ENCODE data around the gene SCD.

The SCD gene

DNA sequence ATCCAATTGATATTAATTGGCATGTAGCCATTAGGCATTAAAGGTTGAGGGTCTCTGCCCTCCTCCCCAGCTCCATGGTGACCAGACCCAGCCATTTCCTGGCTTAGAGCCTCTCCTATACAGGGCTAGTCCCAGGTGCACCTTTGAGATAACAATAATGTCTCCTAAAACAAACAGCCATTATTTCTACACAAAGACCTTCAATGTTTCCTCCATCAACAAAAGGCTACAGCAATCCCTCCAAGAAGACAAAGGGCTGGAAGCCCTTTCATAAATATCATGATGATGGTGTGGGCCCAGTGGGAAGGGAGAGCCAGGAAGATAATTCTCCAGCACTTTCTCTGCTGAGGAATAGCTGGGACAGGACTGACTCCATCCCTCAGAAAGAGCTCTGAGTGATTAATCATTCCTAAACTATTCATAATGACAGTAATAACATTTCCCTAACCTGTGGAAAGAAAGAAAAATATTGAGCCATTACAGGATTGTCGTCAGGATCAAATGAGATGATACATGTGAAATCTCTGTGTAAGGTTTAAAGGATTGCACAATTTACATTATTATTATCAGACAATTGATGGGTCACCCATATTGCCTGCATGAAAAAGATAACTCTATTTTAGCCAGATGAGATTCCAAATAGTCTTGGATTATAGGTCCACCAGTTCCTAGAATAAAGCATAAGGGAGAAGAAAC, 27.2 kb upstream of the SCD start:
- no peaks in the 10 kb centered on the region for H3K9me3 ChIP-seq (ENCODE audit: control insufficient read depth, low read length)
- no peak for DNase-seq
- H3K27me3 ChIP-seq (replicated peaks; ENCODE audit: control insufficient read depth, insufficient read depth, low read length, poor library complexity, severe bottlenecking): no peaks in the 10 kb centered on the region
- H3K27ac ChIP-seq (ENCODE audit: insufficient read depth, low read length, poor library complexity, severe bottlenecking): no peak overlapping the region
- no peaks in the 10 kb centered on the region for H3K36me3 ChIP-seq (ENCODE audit: control insufficient read depth, insufficient read depth, low read length)
- no peak overlapping the region for H3K4me3 ChIP-seq (ENCODE audit: insufficient read depth, low read depth, low read length, poor library complexity, severe bottlenecking)
- H3K4me1 ChIP-seq (ENCODE audit: control insufficient read depth, insufficient read depth, low read length, poor library complexity, severe bottlenecking): no peaks in the 10 kb centered on the region

GRCh38 chr10:100325158-100325557, 21.9 kb upstream of the SCD start:
- H3K27me3 ChIP-seq (replicated peaks; ENCODE audit: control insufficient read depth, insufficient read depth, low read length, poor library complexity, severe bottlenecking): peaks cover under 1% of the 10 kb centered on the region
- no peaks in the 10 kb centered on the region for H3K4me1 ChIP-seq (ENCODE audit: control insufficient read depth, insufficient read depth, low read length, poor library complexity, severe bottlenecking)
- H3K9me3 ChIP-seq (ENCODE audit: control insufficient read depth, low read length): no peaks in the 10 kb centered on the region
- H3K27ac ChIP-seq (ENCODE audit: insufficient read depth, low read length, poor library complexity, severe bottlenecking): no peak overlapping the region
- H3K4me3 ChIP-seq (ENCODE audit: insufficient read depth, low read depth, low read length, poor library complexity, severe bottlenecking): no peak overlapping the region
- H3K36me3 ChIP-seq (ENCODE audit: control insufficient read depth, insufficient read depth, low read length): no peaks in the 10 kb centered on the region
- DNase-seq: no peak

GRCh38 chr10:100327007-100327717, 19.9 kb upstream of the SCD start:
- H3K4me1 ChIP-seq (ENCODE audit: control insufficient read depth, insufficient read depth, low read length, poor library complexity, severe bottlenecking): no peaks in the 10 kb centered on the region
- no peak overlapping the region for H3K27ac ChIP-seq (ENCODE audit: insufficient read depth, low read length, poor library complexity, severe bottlenecking)
- H3K36me3 ChIP-seq (ENCODE audit: control insufficient read depth, insufficient read depth, low read length): no peaks in the 10 kb centered on the region
- peaks cover 5% of the 10 kb centered on the region for H3K27me3 ChIP-seq (replicated peaks; ENCODE audit: control insufficient read depth, insufficient read depth, low read length, poor library complexity, severe bottlenecking)
- H3K4me3 ChIP-seq (ENCODE audit: insufficient read depth, low read depth, low read length, poor library complexity, severe bottlenecking): no peak overlapping the region
- no peak for DNase-seq
- no peaks in the 10 kb centered on the region for H3K9me3 ChIP-seq (ENCODE audit: control insufficient read depth, low read length)

GRCh38 chr10:100327718-100328009, 19.4 kb upstream of the SCD start:
- Histone ChIP-seq H3K9me3 (ENCODE audit: control insufficient read depth, low read length) (no peaks in the 10 kb centered on the region), H3K4me1 (ENCODE audit: control insufficient read depth, insufficient read depth, low read length, poor library complexity, severe bottlenecking) (no peaks in the 10 kb centered on the region), H3K27me3 (replicated peaks; ENCODE audit: control insufficient read depth, insufficient read depth, low read length, poor library complexity, severe bottlenecking) (peaks cover 5% of the 10 kb centered on the region), H3K36me3 (ENCODE audit: control insufficient read depth, insufficient read depth, low read length) (no peaks in the 10 kb centered on the region), H3K27ac (ENCODE audit: insufficient read depth, low read length, poor library complexity, severe bottlenecking) (no peak overlapping the region), H3K4me3 (ENCODE audit: insufficient read depth, low read depth, low read length, poor library complexity, severe bottlenecking) (no peak overlapping the region)
- no peak for DNase-seq

DNA sequence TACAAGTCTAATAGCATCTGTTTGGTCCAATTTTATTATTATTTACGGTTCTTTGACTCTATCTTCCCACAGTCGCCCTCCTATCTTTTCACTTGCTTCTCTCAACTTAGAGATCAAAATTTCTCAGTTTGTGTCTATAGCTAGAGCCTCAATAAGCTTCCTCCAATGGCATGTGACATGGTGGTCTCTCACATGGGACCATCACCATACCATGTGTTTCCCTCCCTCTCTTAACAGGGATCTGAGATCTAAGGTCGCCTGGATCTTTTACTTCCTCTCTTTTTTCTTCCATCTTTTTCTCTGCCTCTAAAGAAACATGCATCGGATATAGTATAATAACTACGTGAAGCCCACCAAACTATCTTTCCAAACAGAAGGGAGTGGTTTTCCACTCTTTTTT, 18.8 kb upstream of the SCD start:
- Histone ChIP-seq H3K27me3 (replicated peaks; ENCODE audit: control insufficient read depth, insufficient read depth, low read length, poor library complexity, severe bottlenecking) (peaks cover 5% of the 10 kb centered on the region), H3K27ac (ENCODE audit: insufficient read depth, low read length, poor library complexity, severe bottlenecking) (no peak overlapping the region), H3K4me1 (ENCODE audit: control insufficient read depth, insufficient read depth, low read length, poor library complexity, severe bottlenecking) (no peaks in the 10 kb centered on the region), H3K36me3 (ENCODE audit: control insufficient read depth, insufficient read depth, low read length) (no peaks in the 10 kb centered on the region), H3K9me3 (ENCODE audit: control insufficient read depth, low read length) (no peaks in the 10 kb centered on the region), H3K4me3 (ENCODE audit: insufficient read depth, low read depth, low read length, poor library complexity, severe bottlenecking) (no peak overlapping the region)
- no peak for DNase-seq

- no peak for DNase-seq
- H3K4me3 ChIP-seq (ENCODE audit: insufficient read depth, low read depth, low read length, poor library complexity, severe bottlenecking): no peak within 1 kb of the TSS
- H3K4me1 ChIP-seq (ENCODE audit: control insufficient read depth, insufficient read depth, low read length, poor library complexity, severe bottlenecking): no peaks in the 10 kb centered on the region
- no peak within 1 kb of the TSS for H3K27ac ChIP-seq (ENCODE audit: insufficient read depth, low read length, poor library complexity, severe bottlenecking)
- peaks cover 5% of the 10 kb centered on the region for H3K27me3 ChIP-seq (replicated peaks; ENCODE audit: control insufficient read depth, insufficient read depth, low read length, poor library complexity, severe bottlenecking)
- no peaks in the 10 kb centered on the region for H3K36me3 ChIP-seq (ENCODE audit: control insufficient read depth, insufficient read depth, low read length)
- H3K9me3 ChIP-seq (ENCODE audit: control insufficient read depth, low read length): no peaks in the 10 kb centered on the region
Measured at GRCh38 chr10:100330079-100330478, 17.0 kb upstream of the SCD start, which contains the start of gene PKD2L1. PKD2L1 (minus strand) TSS chr10:100330228; CDS start chr10:100330103, 125 bp downstream.

- Histone ChIP-seq H3K36me3 (ENCODE audit: control insufficient read depth, insufficient read depth, low read length) (no peaks in the 10 kb centered on the region), H3K4me3 (ENCODE audit: insufficient read depth, low read depth, low read length, poor library complexity, severe bottlenecking) (no peak overlapping the region), H3K4me1 (ENCODE audit: control insufficient read depth, insufficient read depth, low read length, poor library complexity, severe bottlenecking) (no peaks in the 10 kb centered on the region), H3K27ac (ENCODE audit: insufficient read depth, low read length, poor library complexity, severe bottlenecking) (no peak overlapping the region), H3K27me3 (replicated peaks; ENCODE audit: control insufficient read depth, insufficient read depth, low read length, poor library complexity, severe bottlenecking) (peaks cover 5% of the 10 kb centered on the region), H3K9me3 (ENCODE audit: control insufficient read depth, low read length) (no peaks in the 10 kb centered on the region)
- no peak for DNase-seq
Measured at GRCh38 chr10:100333106-100333505, 13.9 kb upstream of the SCD start.

DNA sequence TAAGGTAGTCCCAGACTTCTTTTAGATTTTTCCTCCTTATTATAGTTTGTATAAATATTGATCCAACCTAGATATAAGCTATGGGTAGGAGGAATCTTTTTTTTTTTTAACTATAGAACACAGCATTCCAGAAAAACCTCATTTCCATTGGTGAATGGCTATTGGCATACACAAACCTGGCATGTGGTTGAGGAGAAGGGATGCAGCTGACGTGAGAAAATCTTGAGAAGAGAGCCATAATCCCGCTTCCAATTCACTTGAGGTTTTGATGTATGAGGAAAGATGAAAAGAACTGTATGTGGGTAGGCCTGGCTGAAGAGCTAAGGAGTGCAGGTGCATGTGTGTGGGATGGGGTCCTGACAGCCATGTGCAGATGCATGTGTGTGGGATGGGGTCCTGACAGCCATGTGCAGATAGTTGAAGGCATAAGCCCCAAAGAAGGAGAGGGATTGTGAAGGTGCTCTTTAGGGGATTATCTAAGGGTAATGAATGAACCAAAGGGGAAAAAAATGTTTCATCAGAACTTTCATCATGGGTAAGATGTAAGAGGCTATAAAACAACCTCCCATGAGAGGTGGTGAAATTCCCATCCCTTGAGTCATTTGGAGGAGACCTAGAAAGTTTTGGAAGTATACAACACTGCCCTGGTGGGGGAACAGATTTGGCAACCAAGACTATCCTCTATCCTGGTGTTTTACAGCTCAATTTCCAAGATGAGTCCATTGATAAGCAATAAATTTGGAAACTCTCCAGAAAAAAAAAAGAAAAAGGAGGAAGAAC, 13.2 kb upstream of the SCD start:
- no peak overlapping the region for H3K4me3 ChIP-seq (ENCODE audit: insufficient read depth, low read depth, low read length, poor library complexity, severe bottlenecking)
- no peak for DNase-seq
- no peak overlapping the region for H3K27ac ChIP-seq (ENCODE audit: insufficient read depth, low read length, poor library complexity, severe bottlenecking)
- peaks cover 5% of the 10 kb centered on the region for H3K27me3 ChIP-seq (replicated peaks; ENCODE audit: control insufficient read depth, insufficient read depth, low read length, poor library complexity, severe bottlenecking)
- no peaks in the 10 kb centered on the region for H3K36me3 ChIP-seq (ENCODE audit: control insufficient read depth, insufficient read depth, low read length)
- no peaks in the 10 kb centered on the region for H3K9me3 ChIP-seq (ENCODE audit: control insufficient read depth, low read length)
- no peaks in the 10 kb centered on the region for H3K4me1 ChIP-seq (ENCODE audit: control insufficient read depth, insufficient read depth, low read length, poor library complexity, severe bottlenecking)

DNA sequence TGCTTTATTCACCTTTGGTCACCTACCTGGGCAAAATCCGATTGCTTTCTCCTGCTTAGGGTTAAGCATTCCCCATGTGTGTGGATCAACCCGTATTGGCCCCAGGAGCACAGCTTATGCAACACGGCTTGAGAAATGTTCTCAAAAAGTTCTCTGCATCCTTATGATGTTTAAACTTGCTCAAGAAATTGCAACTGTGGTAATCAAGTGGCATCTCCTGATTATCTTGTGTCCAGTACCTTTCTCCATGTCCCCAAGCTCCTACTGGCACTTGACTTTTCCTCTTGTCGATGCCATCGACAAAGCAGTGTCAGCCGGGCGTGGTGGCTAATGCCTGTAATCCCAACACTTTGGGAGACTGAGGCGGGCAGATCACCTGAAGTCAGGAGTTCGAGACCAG, 12.3 kb upstream of the SCD start:
- H3K9me3 ChIP-seq (ENCODE audit: control insufficient read depth, low read length): no peaks in the 10 kb centered on the region
- H3K27me3 ChIP-seq (replicated peaks; ENCODE audit: control insufficient read depth, insufficient read depth, low read length, poor library complexity, severe bottlenecking): peaks cover 5% of the 10 kb centered on the region
- DNase-seq: no peak
- no peak overlapping the region for H3K27ac ChIP-seq (ENCODE audit: insufficient read depth, low read length, poor library complexity, severe bottlenecking)
- no peaks in the 10 kb centered on the region for H3K4me1 ChIP-seq (ENCODE audit: control insufficient read depth, insufficient read depth, low read length, poor library complexity, severe bottlenecking)
- H3K36me3 ChIP-seq (ENCODE audit: control insufficient read depth, insufficient read depth, low read length): no peaks in the 10 kb centered on the region
- H3K4me3 ChIP-seq (ENCODE audit: insufficient read depth, low read depth, low read length, poor library complexity, severe bottlenecking): no peak overlapping the region

All from effector memory CD4-positive, alpha-beta T cell (primary cell).